ENCODE results near the gene TPCN2.
"Not testable (repeated sequence)": the region's sequence is repeated elsewhere in the genome, so short reads cannot be mapped to it uniquely, and the experiment has no call there.

Gene TPCN2

DNA sequence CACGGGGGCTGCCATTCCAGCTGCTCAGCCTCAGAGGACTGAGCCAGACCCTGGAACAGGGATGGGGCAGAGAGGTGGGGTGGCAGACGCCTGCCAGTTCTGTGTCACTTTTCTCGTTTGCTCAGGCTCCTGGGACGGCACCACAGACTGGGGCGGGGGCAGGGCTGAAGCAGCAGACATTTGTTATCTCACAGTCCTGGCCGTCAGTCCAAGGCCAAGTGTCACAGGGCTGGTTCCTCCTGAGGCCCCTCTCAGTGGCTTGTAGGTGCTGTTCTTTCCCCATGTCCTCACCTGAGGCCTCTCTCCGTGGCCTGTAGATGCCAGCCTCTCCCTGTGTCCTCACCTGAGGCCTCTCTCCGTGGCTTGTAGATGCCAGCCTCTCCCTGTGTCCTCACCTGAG is 24.7 kb downstream of the TPCN2 start:
- no peaks in the 10 kb centered on the region for H3K9me3 ChIP-seq
- TF ChIP-seq, protein P1, sequence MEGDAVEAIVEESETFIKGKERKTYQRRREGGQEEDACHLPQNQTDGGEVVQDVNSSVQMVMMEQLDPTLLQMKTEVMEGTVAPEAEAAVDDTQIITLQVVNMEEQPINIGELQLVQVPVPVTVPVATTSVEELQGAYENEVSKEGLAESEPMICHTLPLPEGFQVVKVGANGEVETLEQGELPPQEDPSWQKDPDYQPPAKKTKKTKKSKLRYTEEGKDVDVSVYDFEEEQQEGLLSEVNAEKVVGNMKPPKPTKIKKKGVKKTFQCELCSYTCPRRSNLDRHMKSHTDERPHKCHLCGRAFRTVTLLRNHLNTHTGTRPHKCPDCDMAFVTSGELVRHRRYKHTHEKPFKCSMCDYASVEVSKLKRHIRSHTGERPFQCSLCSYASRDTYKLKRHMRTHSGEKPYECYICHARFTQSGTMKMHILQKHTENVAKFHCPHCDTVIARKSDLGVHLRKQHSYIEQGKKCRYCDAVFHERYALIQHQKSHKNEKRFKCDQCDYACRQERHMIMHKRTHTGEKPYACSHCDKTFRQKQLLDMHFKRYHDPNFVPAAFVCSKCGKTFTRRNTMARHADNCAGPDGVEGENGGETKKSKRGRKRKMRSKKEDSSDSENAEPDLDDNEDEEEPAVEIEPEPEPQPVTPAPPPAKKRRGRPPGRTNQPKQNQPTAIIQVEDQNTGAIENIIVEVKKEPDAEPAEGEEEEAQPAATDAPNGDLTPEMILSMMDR (IDR thresholded peaks at IDR 0.05), result no peak
- no peak overlapping the region for H3K27ac ChIP-seq
- peaks cover 38 to 72% (median 43%) of the 10 kb centered on the region in 3 donors for H3K36me3 ChIP-seq
- intact Hi-C loops (cut with DNase I; ENCODE audit: low total_unique reads), result no loop called here
- H3K4me3 ChIP-seq, result no peak overlapping the region
- DNase-seq, result no peak
- H3K27me3 ChIP-seq, result no peaks in the 10 kb centered on the region
- H3K4me1 ChIP-seq, result peaks cover 0 to 12% (median 2%) of the 10 kb centered on the region in 4 donors

DNA sequence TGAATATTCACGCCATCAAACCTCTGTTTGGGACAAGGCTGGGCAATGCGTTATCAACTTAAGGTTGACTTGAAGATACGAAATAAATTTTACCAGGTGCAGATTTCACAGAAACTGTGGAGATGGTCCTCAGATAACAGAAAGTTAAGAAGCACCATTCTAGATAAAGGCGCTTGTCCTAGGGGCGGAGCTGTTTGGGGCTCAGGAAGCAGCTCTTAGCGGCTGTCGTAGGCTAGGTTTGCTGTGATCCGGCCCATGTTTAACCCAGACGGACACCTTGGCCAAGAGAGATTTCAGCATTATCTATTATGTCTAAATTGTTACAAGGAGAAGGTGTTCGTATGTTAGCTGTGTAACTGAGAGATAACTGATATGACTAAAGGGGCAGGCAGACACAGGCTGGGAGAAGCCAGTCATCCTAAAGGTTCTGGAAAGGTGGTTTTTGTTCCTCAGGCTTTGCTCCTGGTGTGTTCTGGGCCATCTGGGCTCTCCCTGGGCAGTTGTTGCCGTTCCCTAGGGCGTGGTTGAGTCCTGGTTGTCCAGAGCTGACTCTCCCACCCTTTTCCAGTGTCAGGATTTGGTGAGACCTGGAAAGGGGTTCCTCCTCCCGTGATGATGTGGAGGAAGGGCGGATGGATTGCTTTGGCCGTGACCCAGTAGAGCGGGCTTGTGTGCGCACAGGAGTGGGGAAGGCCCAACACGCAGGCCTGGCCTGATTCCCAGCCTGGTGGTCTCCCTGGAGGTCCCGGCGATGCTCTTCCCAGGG is 25.8 kb downstream of the TPCN2 start:
- H3K36me3 ChIP-seq, result peaks cover 49 to 83% (median 54%) of the 10 kb centered on the region in 3 donors
- TF ChIP-seq, protein P1 (IDR thresholded peaks at IDR 0.05), result no peak
- DNase-seq, result no peak

DNA sequence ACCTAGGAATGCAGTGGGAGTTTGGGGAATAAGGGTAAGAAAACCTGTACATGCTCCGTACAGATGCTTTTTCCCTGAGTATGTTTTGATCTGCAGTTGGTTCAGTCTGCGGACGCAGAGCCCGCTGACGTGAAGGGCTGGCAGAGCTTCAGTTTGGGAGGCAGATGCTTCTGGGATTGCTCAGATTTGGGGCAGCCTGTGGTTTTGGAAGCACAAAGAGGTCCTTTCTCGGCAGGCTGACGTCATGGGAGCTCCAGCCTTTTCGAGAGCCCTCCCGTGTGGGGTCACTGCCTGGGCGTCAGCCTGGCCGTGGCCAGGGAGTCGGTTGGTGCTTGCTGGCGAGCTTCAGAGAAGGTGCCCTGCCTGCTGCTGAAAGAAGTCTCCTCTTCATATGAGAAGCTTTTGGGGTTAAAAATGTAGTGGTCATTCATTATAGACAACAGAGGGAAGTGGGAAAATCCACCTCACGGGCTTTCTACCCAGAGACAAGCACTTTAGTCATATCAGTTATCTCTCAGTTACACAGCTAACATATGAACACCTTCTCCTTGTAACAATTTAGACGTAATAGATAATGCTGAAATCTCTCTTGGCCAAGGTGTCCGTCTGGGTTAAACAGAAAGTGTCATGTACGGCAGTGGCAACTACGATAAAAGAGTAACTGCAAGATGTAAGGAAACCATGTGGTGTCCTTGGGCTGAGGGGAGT is 26.8 kb downstream of the TPCN2 start:
- DNase-seq, result peak; percentile 85 to 93
- peaks cover 51 to 83% (median 60%) of the 10 kb centered on the region in 3 donors for H3K36me3 ChIP-seq

More for the DNA sequence above, 25.8 kb downstream of the TPCN2 start:
- no peak overlapping the region for H3K4me3 ChIP-seq
- peak overlapping the region; percentile 28 to 50 for H3K27ac ChIP-seq
- no peaks in the 10 kb centered on the region for H3K9me3 ChIP-seq
- H3K4me1 ChIP-seq, result peaks cover 0 to 12% (median 2%) of the 10 kb centered on the region in 4 donors
- no peaks in the 10 kb centered on the region for H3K27me3 ChIP-seq
- intact Hi-C loops (cut with DNase I; ENCODE audit: low total_unique reads), result no loop called here

DNA sequence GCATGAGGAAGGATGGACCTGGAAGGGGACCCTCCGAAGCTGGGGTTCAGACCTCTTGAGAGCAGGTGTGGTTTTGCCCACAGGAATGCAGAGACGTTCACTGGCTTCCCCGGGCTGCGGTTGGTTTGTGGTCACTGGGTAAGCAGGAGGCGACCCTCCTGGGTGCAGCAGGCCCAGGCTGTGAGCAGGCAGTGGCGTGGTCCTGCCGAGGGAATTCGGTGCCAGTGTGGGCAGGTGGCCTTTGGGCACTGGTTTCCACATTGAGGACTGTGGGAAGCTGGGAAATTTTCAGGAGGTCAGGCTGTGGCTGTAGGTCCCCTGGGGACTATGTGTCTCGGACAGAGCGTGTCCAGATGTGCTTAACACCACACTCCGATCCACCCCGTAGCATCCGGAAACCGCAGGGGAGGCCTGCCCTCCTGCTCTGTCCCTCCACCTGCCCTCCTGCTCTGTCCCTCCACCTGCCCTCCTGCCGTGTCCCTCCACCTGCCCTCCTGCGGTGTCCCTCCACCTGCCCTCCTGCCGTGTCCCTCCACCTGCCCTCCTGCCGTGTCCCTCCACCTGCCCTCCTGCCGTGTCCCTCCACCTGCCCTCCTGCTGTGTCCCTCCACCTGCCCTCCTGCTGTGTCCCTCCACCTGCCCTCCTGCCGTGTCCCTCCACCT is 27.5 kb downstream of the TPCN2 start:
- Histone ChIP-seq H3K4me3 (no peak overlapping the region), H3K27me3 (no peaks in the 10 kb centered on the region), H3K36me3 (peaks cover 47 to 83% (median 58%) of the 10 kb centered on the region in 3 donors), H3K27ac (peak overlapping the region; percentile 33 to 35), H3K4me1 (peaks cover 0 to 12% (median 2%) of the 10 kb centered on the region in 4 donors), H3K9me3 (no peaks in the 10 kb centered on the region)
- no peak for DNase-seq
- TF ChIP-seq, protein P1 (IDR thresholded peaks at IDR 0.05), result no peak
- intact Hi-C loops (cut with DNase I; ENCODE audit: low total_unique reads), result no loop called here

More for the DNA sequence above, 26.8 kb downstream of the TPCN2 start:
- intact Hi-C loops (cut with DNase I; ENCODE audit: low total_unique reads), result no loop called here
- peaks cover 0 to 12% (median 2%) of the 10 kb centered on the region in 4 donors for H3K4me1 ChIP-seq
- H3K27ac ChIP-seq, result peak overlapping the region; percentile 33 to 50
- H3K4me3 ChIP-seq, result no peak overlapping the region
- H3K27me3 ChIP-seq, result no peaks in the 10 kb centered on the region
- no peaks in the 10 kb centered on the region for H3K9me3 ChIP-seq
- TF ChIP-seq, protein P1 (IDR thresholded peaks at IDR 0.05), result no peak

DNA sequence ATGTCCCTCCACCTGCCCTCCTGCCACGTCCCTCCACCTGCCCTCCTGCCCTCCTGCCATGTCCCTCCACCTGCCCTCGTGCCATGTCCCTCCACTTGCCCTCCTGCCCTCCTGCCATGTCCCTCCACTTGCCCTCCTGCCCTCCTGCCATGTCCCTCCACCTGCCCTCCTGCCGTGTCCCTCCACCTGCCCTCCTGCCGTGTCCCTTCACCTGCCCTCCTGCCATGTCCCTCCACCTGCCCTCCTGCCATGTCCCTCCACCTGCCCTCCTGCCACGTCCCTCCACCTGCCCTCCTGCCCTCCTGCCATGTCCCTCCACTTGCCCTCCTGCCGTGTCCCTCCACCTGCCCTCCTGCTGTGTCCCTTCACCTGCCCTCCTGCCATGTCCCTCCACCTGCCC is 28.2 kb downstream of the TPCN2 start:
- H3K9me3 ChIP-seq; DNase-seq; H3K27me3 ChIP-seq; H3K27ac ChIP-seq; H3K4me3 ChIP-seq; intact Hi-C loops (cut with DNase I; ENCODE audit: low total_unique reads): not testable (repeated sequence)
- peaks cover 0 to 12% (median 2%) of the 10 kb centered on the region in 4 donors for H3K4me1 ChIP-seq
- H3K36me3 ChIP-seq, result peaks cover 40 to 83% (median 58%) of the 10 kb centered on the region in 3 donors

Data from tibial artery (tissue), 4 donors.